Mammary epithelial cell (primary cell): Measurements from ENCODE around the gene CFI.

ENCODE experiments used
- CTCF ChIP-seq, 2 donors: IDR thresholded peaks in 1 of 2; conservative IDR thresholded peaks in 1 of 2; 2 replicates each; pipeline ENCODE4 v1.5.1; 2011 to 2012; ENCODE audit warnings: inconsistent platforms in 2 of 2, low read length in 2 of 2, mild to moderate bottlenecking in 2 of 2, control low read depth in 1 of 2, low read depth in 1 of 2; ENCODE audit not compliant: insufficient read depth in 1 of 2; ENCODE audit errors: extremely low read depth in 1 of 2
- EZH2 ChIP-seq: IDR thresholded peaks from 2 replicates; pipeline ENCODE4 v1.6.1; 2012; ENCODE audit warnings: low read length, inconsistent platforms, borderline replicate concordance

DNA sequence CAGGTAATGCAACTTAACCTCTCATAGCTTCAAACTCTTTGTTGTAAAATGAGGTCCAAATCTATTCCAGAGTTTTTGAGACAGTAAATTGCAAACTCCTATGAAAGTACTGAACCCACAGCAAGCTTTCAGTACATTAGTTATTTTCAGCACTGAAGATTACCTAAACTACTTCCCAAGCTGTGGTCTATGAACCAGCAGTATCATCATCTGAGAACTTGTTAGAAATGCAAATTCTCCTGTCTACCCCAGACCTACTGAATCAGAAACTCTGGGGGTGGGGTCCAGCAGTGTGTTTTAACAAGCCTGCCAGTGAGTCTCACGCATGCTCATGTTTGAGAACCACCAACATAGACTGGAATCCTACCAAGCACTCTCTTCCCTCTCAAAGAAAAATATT is 92.8 kb downstream of the CFI start:
- TF ChIP-seq CTCF (conservative IDR thresholded peaks at IDR 0.05 in 1 of 2, IDR thresholded peaks at IDR 0.05 in 1 of 2; ENCODE audit: extremely low read depth in 1 of 2, insufficient read depth in 1 of 2, low read depth in 1 of 2, low read length in 2 of 2), result no peak
- TF ChIP-seq EZH2, result no peak
